H9 (cell line): ENCODE measurements around the gene ILDR1. TPM values are rescaled to one million over a fixed set of nuclear protein-coding genes. Genes with fewer than 3 reads are reported as not detected.

Experiments used
- DNase-seq: peaks from one replicate; pipeline ENCODE4 v3.0.0-alpha.2; 2017
- H2AFZ ChIP-seq: one replicate; pipeline ENCODE4 v1.6.1; 2013; ENCODE audit warnings: mild to moderate bottlenecking, low read length, control low read depth, moderate library complexity
- H2AK5ac ChIP-seq: 2 replicates; pipeline ENCODE4 v1.6.1; 2013; ENCODE audit warnings: low read length, control low read depth, mixed read lengths; ENCODE audit not compliant: insufficient read length
- H2BK120ac ChIP-seq: one replicate; pipeline ENCODE4 v1.6.1; 2013; ENCODE audit warnings: low read depth, mild to moderate bottlenecking, low read length, control low read depth, inconsistent platforms; ENCODE audit not compliant: poor library complexity, severe bottlenecking
- H2BK12ac ChIP-seq: 2 replicates; pipeline ENCODE4 v1.6.1; 2013; ENCODE audit warnings: low read length, control low read depth, mixed read lengths, low read depth; ENCODE audit not compliant: insufficient read length
- H2BK15ac ChIP-seq: 2 replicates; pipeline ENCODE4 v1.6.1; 2013; ENCODE audit warnings: low read depth, low read length, control low read depth
- H2BK20ac ChIP-seq: one replicate; pipeline ENCODE4 v1.6.1; 2013; ENCODE audit warnings: low read depth, mild to moderate bottlenecking, low read length, control low read depth, inconsistent platforms; ENCODE audit not compliant: poor library complexity, severe bottlenecking
- H2BK5ac ChIP-seq: 2 replicates; pipeline ENCODE4 v1.6.1; 2013; ENCODE audit warnings: low read length, control low read depth, mixed read lengths; ENCODE audit not compliant: insufficient read length
- H3K14ac ChIP-seq: 2 replicates; pipeline ENCODE4 v1.6.1; 2013; ENCODE audit warnings: low read length, control low read depth; ENCODE audit not compliant: insufficient read depth
- H3K18ac ChIP-seq: 2 replicates; pipeline ENCODE4 v1.6.1; 2013; ENCODE audit warnings: low read depth, mild to moderate bottlenecking, mixed read lengths, low read length, control low read depth; ENCODE audit not compliant: insufficient read length
- H3K23ac ChIP-seq: 2 replicates; pipeline ENCODE4 v1.6.1; 2013; ENCODE audit warnings: low read length, control low read depth, mixed read lengths, low read depth; ENCODE audit not compliant: insufficient read length
- H3K23me2 ChIP-seq: 2 replicates; pipeline ENCODE4 v1.6.1; 2013; ENCODE audit warnings: low read depth, mild to moderate bottlenecking, mixed read lengths, low read length, control low read depth; ENCODE audit not compliant: insufficient read length, poor library complexity, severe bottlenecking
- H3K27ac ChIP-seq: 2 replicates; pipeline ENCODE4 v1.5.1; 2013; ENCODE audit warnings: low read length, control low read depth, mixed read lengths, low read depth; ENCODE audit not compliant: insufficient read length
- H3K27me3 ChIP-seq: 2 replicates; pipeline ENCODE4 v1.6.1; 2013; ENCODE audit warnings: low read length, control low read depth, inconsistent platforms; ENCODE audit not compliant: insufficient read depth
- H3K4ac ChIP-seq: 2 replicates; pipeline ENCODE4 v1.6.1; 2013; ENCODE audit warnings: low read depth, mild to moderate bottlenecking, control low read depth, inconsistent platforms, low read length, moderate library complexity
- H3K4me1 ChIP-seq: 2 replicates; pipeline ENCODE4 v1.6.1; 2013; ENCODE audit warnings: low read length, control low read depth, inconsistent platforms; ENCODE audit not compliant: insufficient read depth
- H3K4me2 ChIP-seq: 2 replicates; pipeline ENCODE4 v1.6.1; 2013; ENCODE audit warnings: low read length, control low read depth, mixed read lengths; ENCODE audit not compliant: insufficient read length, insufficient read depth
- H3K56ac ChIP-seq: 2 replicates; pipeline ENCODE4 v1.6.1; 2013; ENCODE audit warnings: low read depth, mild to moderate bottlenecking, mixed read lengths, low read length, control low read depth; ENCODE audit not compliant: insufficient read length
- H3K79me1 ChIP-seq: 2 replicates; pipeline ENCODE4 v1.6.1; 2013; ENCODE audit warnings: low read depth, mild to moderate bottlenecking, moderate library complexity, low read length, control low read depth, inconsistent platforms; ENCODE audit not compliant: insufficient read depth, poor library complexity, severe bottlenecking
- H3K79me2 ChIP-seq: 2 replicates; pipeline ENCODE4 v1.6.1; 2013; ENCODE audit warnings: low read length, control low read depth, inconsistent platforms; ENCODE audit not compliant: insufficient read depth
- H3K9ac ChIP-seq: 2 replicates; pipeline ENCODE4 v1.6.1; 2013; ENCODE audit warnings: low read length, control low read depth, mixed read lengths; ENCODE audit not compliant: insufficient read length; ENCODE audit errors: extremely low read depth
- H3K9me3 ChIP-seq: one replicate; pipeline ENCODE4 v1.6.1; 2013; ENCODE audit warnings: low read depth, low read length, inconsistent platforms; ENCODE audit not compliant: control insufficient read depth
- H3T11ph ChIP-seq: one replicate; pipeline ENCODE4 v1.6.1; 2013; ENCODE audit warnings: mild to moderate bottlenecking, low read length, control low read depth, inconsistent platforms
- H4K20me1 ChIP-seq: one replicate; pipeline ENCODE4 v1.6.1; 2013; ENCODE audit not compliant: control insufficient read depth, insufficient read length, insufficient read depth
- H4K5ac ChIP-seq: 2 replicates; pipeline ENCODE4 v1.6.1; 2013; ENCODE audit warnings: low read depth, mild to moderate bottlenecking, mixed read lengths, low read length, control low read depth; ENCODE audit not compliant: insufficient read length
- H4K8ac ChIP-seq: replicated peaks from 2 replicates; pipeline ENCODE4 v1.6.1; 2013; ENCODE audit warnings: low read length, control low read depth, mixed read lengths, low read depth; ENCODE audit not compliant: insufficient read length
- H4K91ac ChIP-seq: 2 replicates; pipeline ENCODE4 v1.6.1; 2013; ENCODE audit warnings: low read depth, mild to moderate bottlenecking, moderate library complexity, mixed read lengths, low read length, control low read depth; ENCODE audit not compliant: insufficient read length
- H3K27ac Mint-ChIP-seq, 3 experiments: 2 replicates in 2 of 3; 3 replicates in 1 of 3; pipeline ENCODE4 v1.8.0; 2020 to 2021; ENCODE audit warnings: mixed read lengths in 3 of 3, mild to moderate bottlenecking in 1 of 3, moderate library complexity in 1 of 3
- H3K27me3 Mint-ChIP-seq: 2 replicates; pipeline ENCODE4 v1.8.0; 2021; ENCODE audit warnings: low read depth, mild to moderate bottlenecking, moderate library complexity, mixed read lengths
- H3K36me3 Mint-ChIP-seq, 3 experiments: 2 replicates in 2 of 3; 3 replicates in 1 of 3; pipeline ENCODE4 v1.8.0; 2020 to 2021; ENCODE audit warnings: low read depth in 3 of 3, mixed read lengths in 3 of 3; ENCODE audit not compliant: insufficient read depth in 1 of 3
- H3K4me1 Mint-ChIP-seq, 2 experiments: 2 replicates each; pipeline ENCODE4 v1.8.0; 2020; ENCODE audit warnings: mixed read lengths in 2 of 2
- H3K4me3 Mint-ChIP-seq, 2 experiments: 2 replicates in 1 of 2; 3 replicates in 1 of 2; pipeline ENCODE4 v1.8.0; 2020 to 2021; ENCODE audit warnings: mild to moderate bottlenecking in 2 of 2, mixed read lengths in 2 of 2, moderate library complexity in 1 of 2
- H3K9me3 Mint-ChIP-seq, 2 experiments: 2 replicates in 1 of 2; 3 replicates in 1 of 2; pipeline ENCODE4 v1.8.0; 2020; ENCODE audit warnings: mild to moderate bottlenecking in 2 of 2, mixed read lengths in 2 of 2, moderate library complexity in 1 of 2
- WGBS: extraction: QIAGEN DNeasy Blood & Tissue Kit; methylation state at CpG from one replicate; pipeline ENCODE4 v1.1.7; 2013; ENCODE audit warnings: missing lambda C conversion rate, low lambda C conversion rate, mixed read lengths; ENCODE audit not compliant: insufficient read length; ENCODE audit errors: extremely low coverage; 5-methylcytosine and 5-hydroxymethylcytosine counted together
- total RNA-seq: library from RNA; stranded (reverse); gene quantifications from 2 replicates; pipeline ENCODE4 v1.2.1, GENCODE V29; 2021
- TF ChIP-seq, protein P1 (sequence below): fragments of 200-600 bp; sonication (generic); conservative IDR thresholded peaks from 3 replicates; pipeline ENCODE4 v1.8.0; 2021; ENCODE audit warnings: antibody characterized with exemption, mild to moderate bottlenecking

Gene ILDR1
- total RNA-seq, 1 experiment from 2014 or later = 0.68 TPM

GRCh38 chr3:121942116-121942786 is 79.8 kb downstream of the ILDR1 start:
- H3K4me3 Mint-ChIP-seq = no peak overlapping the region
- Histone ChIP-seq H4K20me1 (no peaks in the 10 kb centered on the region), H3K9me3 (no peaks in the 10 kb centered on the region), H3K56ac (no peak overlapping the region), H3K9ac (no peak overlapping the region), H4K8ac (no peak overlapping the region), H2BK15ac (no peak overlapping the region), H3K27me3 (no peaks in the 10 kb centered on the region), H2BK5ac (no peak overlapping the region), H3K18ac (no peak overlapping the region), H2BK20ac (no peak overlapping the region), H3K79me2 (no peaks in the 10 kb centered on the region), H3K4me2 (no peak overlapping the region), H3K79me1 (no peaks in the 10 kb centered on the region), H3K14ac (no peak overlapping the region), H3K23me2 (no peaks in the 10 kb centered on the region), H3K27ac (no peak overlapping the region), H2AFZ (no peak overlapping the region), H4K5ac (no peak overlapping the region), H2BK12ac (no peak overlapping the region), H3T11ph (no peak overlapping the region), H3K4ac (no peak overlapping the region), H3K4me1 (no peaks in the 10 kb centered on the region), H4K91ac (no peak overlapping the region), H2BK120ac (no peak overlapping the region), H2AK5ac (no peak overlapping the region), H3K23ac (no peak overlapping the region)
- H3K27me3 Mint-ChIP-seq = no peaks in the 10 kb centered on the region
- H3K4me1 Mint-ChIP-seq = peaks cover 18 to 25% of the 10 kb centered on the region in 2 experiments
- H3K9me3 Mint-ChIP-seq = peaks cover 0 to 5% of the 10 kb centered on the region in 2 experiments; a peak in 2 of 5 replicates
- peaks cover 0 to 15% (median 7%) of the 10 kb centered on the region in 3 experiments; a peak in 5 of 7 replicates for H3K36me3 Mint-ChIP-seq
- TF ChIP-seq, protein P1, sequence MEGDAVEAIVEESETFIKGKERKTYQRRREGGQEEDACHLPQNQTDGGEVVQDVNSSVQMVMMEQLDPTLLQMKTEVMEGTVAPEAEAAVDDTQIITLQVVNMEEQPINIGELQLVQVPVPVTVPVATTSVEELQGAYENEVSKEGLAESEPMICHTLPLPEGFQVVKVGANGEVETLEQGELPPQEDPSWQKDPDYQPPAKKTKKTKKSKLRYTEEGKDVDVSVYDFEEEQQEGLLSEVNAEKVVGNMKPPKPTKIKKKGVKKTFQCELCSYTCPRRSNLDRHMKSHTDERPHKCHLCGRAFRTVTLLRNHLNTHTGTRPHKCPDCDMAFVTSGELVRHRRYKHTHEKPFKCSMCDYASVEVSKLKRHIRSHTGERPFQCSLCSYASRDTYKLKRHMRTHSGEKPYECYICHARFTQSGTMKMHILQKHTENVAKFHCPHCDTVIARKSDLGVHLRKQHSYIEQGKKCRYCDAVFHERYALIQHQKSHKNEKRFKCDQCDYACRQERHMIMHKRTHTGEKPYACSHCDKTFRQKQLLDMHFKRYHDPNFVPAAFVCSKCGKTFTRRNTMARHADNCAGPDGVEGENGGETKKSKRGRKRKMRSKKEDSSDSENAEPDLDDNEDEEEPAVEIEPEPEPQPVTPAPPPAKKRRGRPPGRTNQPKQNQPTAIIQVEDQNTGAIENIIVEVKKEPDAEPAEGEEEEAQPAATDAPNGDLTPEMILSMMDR = no peak
- no peak overlapping the region for H3K27ac Mint-ChIP-seq
- DNase-seq = no peak
- no CpG with 5 or more reads among the region's 4 CpGs for WGBS
